Panc1 (cell line): ENCODE data around the gene SLC6A20. TPM values are rescaled to one million over a fixed set of nuclear protein-coding genes. Genes with fewer than 3 reads are reported as not detected.

ENCODE experiments used
- ATAC-seq: fragments of 200-7000 bp; cut with Tn5 transposase; 2 replicates; pipeline ENCODE4 v1.9.1; 2020; ENCODE audit warnings: mild to moderate bottlenecking, moderate library complexity
- BruUV-seq: library from RNA; stranded (reverse); fragments of 400-500 nt; replicated peaks from 2 replicates; lab custom pipeline; 2021; lab: Mats Ljungman, UMichigan
- CTCF ChIA-PET: fragments of 300-600 bp; sonication (Branson Sonifier 250); formaldehyde crosslinking; loops from one replicate; lab custom pipeline; 2022; ENCODE audit warnings: antibody characterized with exemption; lab: Charles Lee
- POLR2A ChIA-PET: fragments of 300-600 bp; sonication (Branson Sonifier 250); formaldehyde crosslinking; loops from one replicate; lab custom pipeline; 2022; ENCODE audit warnings: antibody characterized with exemption; lab: Charles Lee
- DNase-seq: peaks from one replicate; pipeline ENCODE4 v3.0.0-alpha.2; 2010; ENCODE audit warnings: low read depth, low spot score
- H3K27ac ChIP-seq: 2 replicates; pipeline ENCODE4 v1.5.1; 2011; ENCODE audit warnings: mild to moderate bottlenecking, low read length, inconsistent platforms
- H3K27me3 ChIP-seq: fragments of 200-500 bp; sonication (Bioruptor generic); 2 replicates; pipeline ENCODE4 v1.6.0; 2014; ENCODE audit warnings: low read length, inconsistent platforms; ENCODE audit not compliant: control insufficient read depth, insufficient read depth
- H3K36me3 ChIP-seq: fragments of 200-500 bp; sonication (Bioruptor generic); 2 replicates; pipeline ENCODE4 v1.5.1; 2014; ENCODE audit warnings: inconsistent platforms, mild to moderate bottlenecking, low read length, moderate library complexity; ENCODE audit not compliant: control insufficient read depth, insufficient read depth
- H3K4me1 ChIP-seq: 2 replicates; pipeline ENCODE4 v1.5.1; 2011; ENCODE audit warnings: inconsistent platforms, mild to moderate bottlenecking, low read length, moderate library complexity; ENCODE audit not compliant: control insufficient read depth, insufficient read depth
- H3K4me3 ChIP-seq, 2 experiments: 2 replicates each; pipeline ENCODE4 v1.5.1; 2011 to 2012; ENCODE audit warnings: low read depth in 2 of 2, low read length in 2 of 2, mild to moderate bottlenecking in 2 of 2, inconsistent platforms in 1 of 2, moderate library complexity in 1 of 2
- H3K9me3 ChIP-seq: fragments of 200-500 bp; sonication (Bioruptor generic); 2 replicates; pipeline ENCODE4 v1.5.1; 2014; ENCODE audit warnings: low read depth, mild to moderate bottlenecking, inconsistent platforms, low read length, moderate library complexity; ENCODE audit not compliant: control insufficient read depth, insufficient read depth
- CTCF ChIP-seq: fragments of 450-650 bp; IDR thresholded peaks from 2 replicates; pipeline ENCODE4 v1.5.1; 2017; ENCODE audit warnings: mild to moderate bottlenecking
- POLR2AphosphoS5 ChIP-seq: IDR thresholded peaks from 2 replicates; pipeline ENCODE4 v1.6.1; 2012; ENCODE audit warnings: mild to moderate bottlenecking, low read depth, low read length, moderate library complexity
- REST ChIP-seq, 2 experiments: IDR thresholded peaks; 2 replicates each; pipeline ENCODE4 v1.6.1; 2011 to 2012; ENCODE audit warnings: low read depth in 2 of 2, control low read depth in 1 of 2, low read length in 1 of 2, mild to moderate bottlenecking in 1 of 2, moderate library complexity in 1 of 2; ENCODE audit not compliant: insufficient read depth in 1 of 2
- SIN3A ChIP-seq: IDR thresholded peaks from 2 replicates; pipeline ENCODE4 v1.6.1; 2012; ENCODE audit warnings: low read depth, mild to moderate bottlenecking, low read length, moderate library complexity, borderline replicate concordance; ENCODE audit not compliant: insufficient read depth
- TCF7L2 ChIP-seq: IDR thresholded peaks from 2 replicates; pipeline ENCODE4 v1.6.1; 2011; ENCODE audit warnings: mild to moderate bottlenecking, low read depth, low read length, inconsistent platforms
- in situ Hi-C: cut with HindIII; loops from 2 replicates; pipeline ENCODE4 v1.10.0; 2016; ENCODE audit warnings: low sequenced_read_pairs, low pct_unique_long_range_greater_than_20kb
- intact Hi-C: fragments of 100-400 bp; cut with micrococcal nuclease; formaldehyde crosslinking; loops from one replicate; pipeline ENCODE4 v1.10.0; 2022; ENCODE audit not compliant: unreplicated experiment
- total RNA-seq: library from RNA; stranded (reverse); gene quantifications from one replicate; pipeline ENCODE4 v1.2.1, GENCODE V29; 2021; ENCODE audit not compliant: unreplicated experiment

The SLC6A20 gene
- total RNA-seq, 1 experiment from 2014 or later, result 0.28 TPM

- POLR2A ChIA-PET, result no interaction called here
- H3K4me1 ChIP-seq, result no peaks in the 10 kb centered on the region
- no TSS peak for BruUV-seq
- peaks cover 11% of the 10 kb centered on the region for H3K36me3 ChIP-seq
- no peak for ATAC-seq
- no peaks in the 10 kb centered on the region for H3K27me3 ChIP-seq
- H3K9me3 ChIP-seq, result no peaks in the 10 kb centered on the region
- no peak for DNase-seq
- intact Hi-C loops (no loop called here), in situ Hi-C loops (no loop called here)
- CTCF ChIA-PET, result no interaction called here
- TF ChIP-seq REST (IDR thresholded peaks at IDR 0.05; ENCODE audit: insufficient read depth in 1 of 2, low read depth in 2 of 2, low read length in 1 of 2), result no peak
- no peak for TF ChIP-seq SIN3A
- no peak for TF ChIP-seq CTCF
- TF ChIP-seq POLR2AphosphoS5, result no peak
- TF ChIP-seq TCF7L2, result no peak
- H3K4me3 ChIP-seq, result no peak overlapping the region
- no peak overlapping the region for H3K27ac ChIP-seq
These were observed 56.3 kb downstream of the SLC6A20 start for GRCh38 chr3:45739991-45740390.

- CTCF ChIA-PET, result no interaction called here
- TF ChIP-seq REST (IDR thresholded peaks at IDR 0.05; ENCODE audit: insufficient read depth in 1 of 2, low read depth in 2 of 2, low read length in 1 of 2) (no peak), POLR2AphosphoS5 (no peak), CTCF (no peak), SIN3A (no peak), TCF7L2 (no peak)
- DNase-seq, result no peak
- Histone ChIP-seq H3K27ac (no peak overlapping the region), H3K27me3 (no peaks in the 10 kb centered on the region), H3K9me3 (no peaks in the 10 kb centered on the region), H3K4me1 (no peaks in the 10 kb centered on the region), H3K36me3 (peaks cover 11% of the 10 kb centered on the region), H3K4me3 (no peak overlapping the region)
- intact Hi-C loops (no loop called here), in situ Hi-C loops (no loop called here)
- POLR2A ChIA-PET, result no interaction called here
- BruUV-seq, result no TSS peak
- no peak for ATAC-seq
These were observed 59.1 kb downstream of the SLC6A20 start for GRCh38 chr3:45737234-45737633.
